ENCODE data around the gene ALK.

GRCh38 chr2:29761278-29761677, 160.1 kb downstream of the ALK start:
- no peak for TF ChIP-seq CTCF (IDR thresholded peaks at IDR 0.05)
- TF ChIP-seq EHMT2 (IDR thresholded peaks at IDR 0.05; ENCODE audit: low read depth): no peak
- TF ChIP-seq POLR2A (IDR thresholded peaks at IDR 0.05; ENCODE audit: low read length): no peak
- TF ChIP-seq CHD2 (IDR thresholded peaks at IDR 0.05; ENCODE audit: low read length, partially characterized antibody): no peak
- no peak for TF ChIP-seq PBX3 (IDR thresholded peaks at IDR 0.05)
- no peak for TF ChIP-seq MAX (IDR thresholded peaks at IDR 0.05)
- no peak for TF ChIP-seq FOXS1 (CRISPR knock-in tag; IDR thresholded peaks at IDR 0.05)

Data from A549 (cell line).